ENCODE results near the gene PYM1. TPM values are rescaled to one million over a fixed set of nuclear protein-coding genes. Genes with fewer than 3 reads are reported as not detected.

The PYM1 gene
- total and polyA plus RNA-seq, 2 of the 8 experiments (the other 6 are each of a cell fraction or from before 2014, with no cell fraction given), result 38.7 to 58.5 TPM

- TF ChIP-seq GTF2F1 (IDR thresholded peaks at IDR 0.05; ENCODE audit: borderline replicate concordance, low read depth, low read length) (no peak), SP1 (IDR thresholded peaks at IDR 0.05; ENCODE audit: low read depth, low read length) (no peak), PHF8 (conservative IDR thresholded peaks at IDR 0.05; ENCODE audit: low read depth, low read length) (peak; percentile 63), CHD2 (IDR thresholded peaks at IDR 0.05; ENCODE audit: low read length) (no peak), CBX8 (IDR thresholded peaks at IDR 0.05; ENCODE audit: borderline replicate concordance, low read depth, low read length) (no peak), TBP (IDR thresholded peaks at IDR 0.05; ENCODE audit: low read depth, low read length) (peak; percentile 72), ATF3 (IDR thresholded peaks at IDR 0.05; ENCODE audit: insufficient read depth, low read depth, low read length) (no peak), NRF1 (IDR thresholded peaks at IDR 0.05; ENCODE audit: low read depth, low read length) (no peak), NANOG (IDR thresholded peaks at IDR 0.05; ENCODE audit: insufficient read depth, low read depth, low read length, poor library complexity, severe bottlenecking) (no peak), EP300 (IDR thresholded peaks at IDR 0.05; ENCODE audit: borderline replicate concordance in 1 of 2, low read depth in 2 of 2, low read length in 2 of 2) (no peak), TAF7 (optimal IDR thresholded peaks at IDR 0.05; ENCODE audit: borderline replicate concordance, low read depth, low read length) (no peak), EGR1 (IDR thresholded peaks at IDR 0.05; ENCODE audit: borderline replicate concordance, low read depth, low read length) (no peak), POLR2A (IDR thresholded peaks at IDR 0.05; ENCODE audit: control extremely low read depth in 1 of 2, low read depth in 2 of 2, low read length in 2 of 2) (peak in 1 of 2 experiments; percentile 39; a peak in 2 of 3 replicates), CBX5 (IDR thresholded peaks at IDR 0.05; ENCODE audit: low read depth, low read length) (no peak), SP4 (IDR thresholded peaks at IDR 0.05; ENCODE audit: low read length) (no peak), KDM1A (IDR thresholded peaks at IDR 0.05; ENCODE audit: borderline replicate concordance, low read length) (no peak), E2F6 (IDR thresholded peaks at IDR 0.05) (no peak), YY1 (IDR thresholded peaks at IDR 0.05; ENCODE audit: low read depth, low read length) (peak; percentile 97), HDAC6 (IDR thresholded peaks at IDR 0.05; ENCODE audit: low read depth, low read length) (no peak), ASH2L (IDR thresholded peaks at IDR 0.05; ENCODE audit: low read length) (peak; percentile 88), MAX (IDR thresholded peaks at IDR 0.05) (peak; percentile 66), SIX5 (IDR thresholded peaks at IDR 0.05; ENCODE audit: low read depth, low read length) (no peak), GABPA (IDR thresholded peaks at IDR 0.05; ENCODE audit: borderline replicate concordance, insufficient read depth, low read length) (peak; percentile 85; the same call in 1 of the 2 replicates), CHD1 (IDR thresholded peaks at IDR 0.05; ENCODE audit: low read depth, low read length) (no peak)
These were observed 731 bp downstream of the PYM1 start (continued) for GRCh38 chr12:55926738-55927587.

Measured in H1 (cell line).